Liver (tissue), 9 donors: ENCODE data around the gene MTRF1. TPM values are rescaled to one million over a fixed set of nuclear protein-coding genes. Genes with fewer than 3 reads are reported as not detected.
"Not testable (repeated sequence)": the region's sequence is repeated elsewhere in the genome, so short reads cannot be mapped to it uniquely, and the experiment has no call there.

ENCODE experiments used
- DNase-seq: peaks from one replicate; pipeline ENCODE4 v3.0.0-alpha.2; 2017; ENCODE audit warnings: low spot score
- H3K27ac ChIP-seq, 2 donors: one replicate each; pipeline ENCODE4 v1.7.0; 2013; ENCODE audit warnings: inconsistent platforms in 2 of 2, low read length in 2 of 2, control low read depth in 1 of 2, low read depth in 1 of 2, mild to moderate bottlenecking in 1 of 2
- H3K27me3 ChIP-seq, 4 donors: one replicate each; pipeline versions ENCODE4 v1.6.1 to v1.7.0; 2013; ENCODE audit warnings: low read length in 3 of 4, inconsistent platforms in 1 of 4, mild to moderate bottlenecking in 1 of 4, moderate library complexity in 1 of 4; ENCODE audit not compliant: control insufficient read depth in 4 of 4, insufficient read depth in 4 of 4
- H3K36me3 ChIP-seq, 4 donors: one replicate each; pipeline versions ENCODE4 v1.6.1 to v1.7.0; 2013; ENCODE audit warnings: low read length in 3 of 4, mild to moderate bottlenecking in 3 of 4, low read depth in 1 of 4, moderate library complexity in 1 of 4; ENCODE audit not compliant: control insufficient read depth in 4 of 4, insufficient read depth in 3 of 4
- H3K4me1 ChIP-seq, 4 donors: one replicate each; pipeline versions ENCODE4 v1.6.1 to v1.7.0; 2013; ENCODE audit warnings: low read length in 3 of 4, mild to moderate bottlenecking in 3 of 4, moderate library complexity in 1 of 4; ENCODE audit not compliant: control insufficient read depth in 4 of 4, insufficient read depth in 4 of 4
- H3K4me3 ChIP-seq, 3 donors: one replicate each; pipeline versions ENCODE4 v1.6.1 to v1.7.0; 2013; ENCODE audit warnings: low read length in 3 of 3, control low read depth in 1 of 3, low read depth in 1 of 3, mild to moderate bottlenecking in 1 of 3
- H3K9ac ChIP-seq, 2 donors: one replicate each; pipeline ENCODE4 v1.7.0; 2013; ENCODE audit warnings: low read length in 2 of 2, mild to moderate bottlenecking in 2 of 2, moderate library complexity in 2 of 2, control low read depth in 1 of 2, low read depth in 1 of 2
- H3K9me3 ChIP-seq, 4 donors: one replicate each; pipeline versions ENCODE4 v1.6.1 to v1.7.0; 2013; ENCODE audit warnings: low read length in 3 of 4; ENCODE audit not compliant: control insufficient read depth in 4 of 4
- ATF3 ChIP-seq: IDR thresholded peaks from 2 replicates; pipeline ENCODE4 v1.6.1; 2016; ENCODE audit warnings: antibody characterized with exemption
- EGR1 ChIP-seq, 2 donors: IDR thresholded peaks; 2 replicates each; pipeline ENCODE4 v1.6.1; 2016 to 2018; ENCODE audit warnings: antibody characterized with exemption in 2 of 2, low read depth in 2 of 2
- FOXA1 ChIP-seq: IDR thresholded peaks from 2 replicates; pipeline ENCODE4 v1.6.1; 2016; ENCODE audit warnings: antibody characterized with exemption
- FOXA2 ChIP-seq: IDR thresholded peaks from 2 replicates; pipeline ENCODE4 v1.6.1; 2016; ENCODE audit warnings: antibody characterized with exemption
- GABPA ChIP-seq, 2 donors: IDR thresholded peaks in 1 of 2; conservative IDR thresholded peaks in 1 of 2; 2 replicates each; pipeline ENCODE4 v1.6.1; 2016; ENCODE audit warnings: antibody characterized with exemption in 2 of 2, mild to moderate bottlenecking in 1 of 2, moderate library complexity in 1 of 2
- HNF4A ChIP-seq, 2 donors: conservative IDR thresholded peaks; 2 replicates each; pipeline ENCODE4 v1.6.1; 2016; ENCODE audit warnings: antibody characterized with exemption in 2 of 2, mild to moderate bottlenecking in 2 of 2
- HNF4G ChIP-seq: IDR thresholded peaks from 2 replicates; pipeline ENCODE4 v1.6.1; 2016; ENCODE audit warnings: antibody characterized with exemption
- JUND ChIP-seq, 2 donors: IDR thresholded peaks; 2 replicates each; pipeline ENCODE4 v1.6.1; 2016; ENCODE audit warnings: antibody characterized with exemption in 2 of 2
- MAX ChIP-seq: IDR thresholded peaks from 2 replicates; pipeline ENCODE4 v1.6.1; 2016; ENCODE audit warnings: antibody characterized with exemption
- NR2F2 ChIP-seq: IDR thresholded peaks from 2 replicates; pipeline ENCODE4 v1.6.1; 2016; ENCODE audit warnings: antibody characterized with exemption
- RAD21 ChIP-seq, 2 donors: IDR thresholded peaks; 2 replicates each; pipeline ENCODE4 v1.6.1; 2016; ENCODE audit warnings: antibody characterized with exemption in 2 of 2, mild to moderate bottlenecking in 2 of 2
- RXRA ChIP-seq, 2 donors: IDR thresholded peaks; 2 replicates each; pipeline ENCODE4 v1.6.1; 2017 to 2018; ENCODE audit warnings: antibody characterized with exemption in 2 of 2, mild to moderate bottlenecking in 1 of 2
- SP1 ChIP-seq: IDR thresholded peaks from 2 replicates; pipeline ENCODE4 v1.6.1; 2018; ENCODE audit warnings: antibody characterized with exemption, mild to moderate bottlenecking
- TAF1 ChIP-seq: conservative IDR thresholded peaks from 2 replicates; pipeline ENCODE4 v1.6.1; 2016; ENCODE audit warnings: antibody characterized with exemption, mild to moderate bottlenecking
- YY1 ChIP-seq: IDR thresholded peaks from 2 replicates; pipeline ENCODE4 v1.6.1; 2016; ENCODE audit warnings: antibody characterized with exemption, mild to moderate bottlenecking
- ZBTB33 ChIP-seq: IDR thresholded peaks from 2 replicates; pipeline ENCODE4 v1.6.1; 2016; ENCODE audit warnings: antibody characterized with exemption
- WGBS: extraction: QIAGEN DNeasy Blood & Tissue Kit; methylation state at CpG from one replicate; pipeline ENCODE4 v1.1.7; 2013; 5-methylcytosine and 5-hydroxymethylcytosine counted together
- polyA plus RNA-seq, 2 donors: library from polyadenylated mRNA; stranded (reverse) in 1 of 2; unstranded in 1 of 2; fragments of 200-250 nt in 1 of 2; fragments of >200 nt in 1 of 2; fragmentation: Nextera tagmentation in 1 of 2; extraction: Ambion mirVana in 1 of 2; gene quantifications; one replicate each; pipeline versions ENCODE4 v1.2.1 to v1.2.3, GENCODE V29; 2013 to 2015
- total RNA-seq, 2 donors: library from RNA; depleted of rRNA; stranded (reverse); fragments of >200 nt; gene quantifications; one replicate each; pipeline ENCODE4 v1.2.3, GENCODE V29; 2014
- TF ChIP-seq, protein P1 (sequence below): fragments of 150-350 bp; IDR thresholded peaks from 2 replicates; pipeline ENCODE4 v1.5.1; 2017; ENCODE audit warnings: improper control_type of control experiment, low read depth, low read length; ENCODE audit not compliant: missing input control
- TF ChIP-seq, protein P2 (sequence below): IDR thresholded peaks from 2 replicates; pipeline ENCODE4 v1.6.1; 2016; ENCODE audit warnings: antibody characterized with exemption, mild to moderate bottlenecking
- donor health status: healthy.
- donor health status: healthy.
- donor health status: healthy.
- donor health status: healthy.
- donor health status: healthy.

The MTRF1 gene
- total and polyA plus RNA-seq, 4 donors = 4.9 to 11.0 (median 9.9) TPM

DNA sequence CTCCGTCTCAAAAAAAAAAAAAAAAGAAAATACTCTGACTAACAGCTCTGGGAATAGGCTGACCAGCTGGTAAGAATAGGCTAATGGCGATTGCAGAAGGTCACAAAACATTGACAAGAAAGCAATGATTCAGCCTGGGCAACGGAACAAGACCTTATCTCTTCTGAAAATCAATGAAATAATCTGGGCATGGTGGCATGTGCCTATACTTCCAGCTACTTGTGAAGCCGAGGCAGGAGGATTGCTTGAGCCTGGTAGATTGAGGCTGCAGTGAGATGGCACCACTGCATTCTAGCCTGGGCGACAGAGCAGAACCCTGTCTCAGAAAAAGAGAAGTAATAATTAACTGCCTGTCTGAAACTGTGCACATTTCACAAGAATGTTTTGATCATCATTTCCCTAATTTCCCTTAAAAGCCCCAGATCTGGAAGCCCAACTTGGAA lies 18.8 kb upstream of the MTRF1 start:
- WGBS = 74% methylated on average over 5 of the region's 5 CpGs
- DNase-seq = no peak
- H3K27ac ChIP-seq = no peak overlapping the region
- TF ChIP-seq, protein P1, sequence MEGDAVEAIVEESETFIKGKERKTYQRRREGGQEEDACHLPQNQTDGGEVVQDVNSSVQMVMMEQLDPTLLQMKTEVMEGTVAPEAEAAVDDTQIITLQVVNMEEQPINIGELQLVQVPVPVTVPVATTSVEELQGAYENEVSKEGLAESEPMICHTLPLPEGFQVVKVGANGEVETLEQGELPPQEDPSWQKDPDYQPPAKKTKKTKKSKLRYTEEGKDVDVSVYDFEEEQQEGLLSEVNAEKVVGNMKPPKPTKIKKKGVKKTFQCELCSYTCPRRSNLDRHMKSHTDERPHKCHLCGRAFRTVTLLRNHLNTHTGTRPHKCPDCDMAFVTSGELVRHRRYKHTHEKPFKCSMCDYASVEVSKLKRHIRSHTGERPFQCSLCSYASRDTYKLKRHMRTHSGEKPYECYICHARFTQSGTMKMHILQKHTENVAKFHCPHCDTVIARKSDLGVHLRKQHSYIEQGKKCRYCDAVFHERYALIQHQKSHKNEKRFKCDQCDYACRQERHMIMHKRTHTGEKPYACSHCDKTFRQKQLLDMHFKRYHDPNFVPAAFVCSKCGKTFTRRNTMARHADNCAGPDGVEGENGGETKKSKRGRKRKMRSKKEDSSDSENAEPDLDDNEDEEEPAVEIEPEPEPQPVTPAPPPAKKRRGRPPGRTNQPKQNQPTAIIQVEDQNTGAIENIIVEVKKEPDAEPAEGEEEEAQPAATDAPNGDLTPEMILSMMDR = no peak
- no peak for TF ChIP-seq JUND (IDR thresholded peaks at IDR 0.05)
- TF ChIP-seq HNF4G = no peak
- no peak for TF ChIP-seq ATF3
- TF ChIP-seq YY1 = no peak
- no peak for TF ChIP-seq TAF1
- no peak for TF ChIP-seq FOXA1
- no peak for TF ChIP-seq SP1
- no peak for TF ChIP-seq RXRA (IDR thresholded peaks at IDR 0.05)
- TF ChIP-seq EGR1 (IDR thresholded peaks at IDR 0.05; ENCODE audit: low read depth in 2 of 2) = no peak
- TF ChIP-seq HNF4A (conservative IDR thresholded peaks at IDR 0.05) = no peak
- TF ChIP-seq, protein P2, sequence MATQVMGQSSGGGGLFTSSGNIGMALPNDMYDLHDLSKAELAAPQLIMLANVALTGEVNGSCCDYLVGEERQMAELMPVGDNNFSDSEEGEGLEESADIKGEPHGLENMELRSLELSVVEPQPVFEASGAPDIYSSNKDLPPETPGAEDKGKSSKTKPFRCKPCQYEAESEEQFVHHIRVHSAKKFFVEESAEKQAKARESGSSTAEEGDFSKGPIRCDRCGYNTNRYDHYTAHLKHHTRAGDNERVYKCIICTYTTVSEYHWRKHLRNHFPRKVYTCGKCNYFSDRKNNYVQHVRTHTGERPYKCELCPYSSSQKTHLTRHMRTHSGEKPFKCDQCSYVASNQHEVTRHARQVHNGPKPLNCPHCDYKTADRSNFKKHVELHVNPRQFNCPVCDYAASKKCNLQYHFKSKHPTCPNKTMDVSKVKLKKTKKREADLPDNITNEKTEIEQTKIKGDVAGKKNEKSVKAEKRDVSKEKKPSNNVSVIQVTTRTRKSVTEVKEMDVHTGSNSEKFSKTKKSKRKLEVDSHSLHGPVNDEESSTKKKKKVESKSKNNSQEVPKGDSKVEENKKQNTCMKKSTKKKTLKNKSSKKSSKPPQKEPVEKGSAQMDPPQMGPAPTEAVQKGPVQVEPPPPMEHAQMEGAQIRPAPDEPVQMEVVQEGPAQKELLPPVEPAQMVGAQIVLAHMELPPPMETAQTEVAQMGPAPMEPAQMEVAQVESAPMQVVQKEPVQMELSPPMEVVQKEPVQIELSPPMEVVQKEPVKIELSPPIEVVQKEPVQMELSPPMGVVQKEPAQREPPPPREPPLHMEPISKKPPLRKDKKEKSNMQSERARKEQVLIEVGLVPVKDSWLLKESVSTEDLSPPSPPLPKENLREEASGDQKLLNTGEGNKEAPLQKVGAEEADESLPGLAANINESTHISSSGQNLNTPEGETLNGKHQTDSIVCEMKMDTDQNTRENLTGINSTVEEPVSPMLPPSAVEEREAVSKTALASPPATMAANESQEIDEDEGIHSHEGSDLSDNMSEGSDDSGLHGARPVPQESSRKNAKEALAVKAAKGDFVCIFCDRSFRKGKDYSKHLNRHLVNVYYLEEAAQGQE = no peak
- no peak for TF ChIP-seq NR2F2
- no peak for TF ChIP-seq ZBTB33
- no peak for TF ChIP-seq RAD21 (IDR thresholded peaks at IDR 0.05)
- TF ChIP-seq GABPA (IDR thresholded peaks at IDR 0.05 in 1 of 2, conservative IDR thresholded peaks at IDR 0.05 in 1 of 2) = no peak
- TF ChIP-seq MAX = no peak
- no peak for TF ChIP-seq FOXA2
- no peaks in the 10 kb centered on the region for H3K36me3 ChIP-seq
- H3K9ac ChIP-seq = no peak overlapping the region
- H3K4me3 ChIP-seq = no peak overlapping the region
- no peaks in the 10 kb centered on the region for H3K27me3 ChIP-seq
- H3K4me1 ChIP-seq = no peaks in the 10 kb centered on the region
- no peaks in the 10 kb centered on the region for H3K9me3 ChIP-seq

- not testable (repeated sequence) for H3K27me3 ChIP-seq, H3K36me3 ChIP-seq, H3K4me1 ChIP-seq, H3K27ac ChIP-seq, H3K4me3 ChIP-seq, H3K9ac ChIP-seq, DNase-seq, H3K9me3 ChIP-seq
- WGBS = 70% methylated on average over 2 of the region's 2 CpGs
Measured at GRCh38 chr13:41279156-41279555, 15.8 kb upstream of the MTRF1 start.
